HG02798 (cell line): ENCODE data around the gene ZDHHC4.
"Not testable (repeated sequence)": the region's sequence is repeated elsewhere in the genome, so short reads cannot be mapped to it uniquely, and the experiment has no call there.

ENCODE experiments used
- ATAC-seq: cut with Tn5 transposase; IDR thresholded peaks from one replicate; pipeline ENCODE4 v1.9.1; 2021; ENCODE audit warnings: mild to moderate bottlenecking; ENCODE audit not compliant: unreplicated experiment, poor library complexity

ZDHHC4 gene

GRCh38 chr7:6630007-6630849, 53.0 kb downstream of the ZDHHC4 start:
- no peak for ATAC-seq

- no peak for ATAC-seq
These were observed 54.4 kb downstream of the ZDHHC4 start for GRCh38 chr7:6631605-6632004.

DNA sequence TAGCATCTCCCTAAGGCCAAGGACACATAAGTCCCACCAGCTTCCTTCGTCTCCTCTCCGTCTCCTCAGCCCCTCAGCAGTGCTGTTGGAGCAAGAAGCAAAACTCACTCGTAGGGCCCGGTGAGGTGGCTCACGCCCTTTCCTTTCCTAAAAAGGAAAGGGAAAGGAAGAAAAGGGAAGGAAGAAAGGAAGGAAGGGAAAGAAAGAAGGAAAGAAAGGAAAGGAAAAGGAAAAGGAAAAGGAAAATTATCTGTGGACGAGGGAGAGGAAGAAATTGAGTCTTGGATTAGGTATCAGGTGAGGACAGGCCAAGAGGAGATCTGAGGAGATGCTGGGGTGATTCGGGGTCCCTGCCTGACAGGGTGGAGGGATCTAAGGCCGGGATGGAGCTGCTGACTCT, 56.8 kb downstream of the ZDHHC4 start:
- ATAC-seq = no peak

GRCh38 chr7:6634971-6635370, 57.7 kb downstream of the ZDHHC4 start:
- not testable (repeated sequence) for ATAC-seq

- ATAC-seq = peak; percentile 82
These were observed 59.7 kb downstream of the ZDHHC4 start, which contains the start of gene ZNF316 for GRCh38 chr7:6636741-6637543. ZNF316 (plus strand) TSS chr7:6637318; CDS start chr7:6642410, 5,092 bp downstream.

GRCh38 chr7:6637544-6638229, 60.4 kb downstream of the ZDHHC4 start:
- peak; percentile 78 for ATAC-seq
